ENCODE data around the gene MTFMT.
A peak's percentile ranks its signal among the peaks of the same experiment; 100 is the strongest.
"Not testable (repeated sequence)": the region's sequence is repeated elsewhere in the genome, so short reads cannot be mapped to it uniquely, and the experiment has no call there.

Gene MTFMT

GRCh38 chr15:65059931-65060596, 30.6 kb upstream of the MTFMT start:
- peak; percentile 6 for DNase-seq

- DNase-seq, result no peak
Observed at GRCh38 chr15:65059369-65059750, 29.9 kb upstream of the MTFMT start.

GRCh38 chr15:65058394-65059368, 29.2 kb upstream of the MTFMT start:
- no peak for DNase-seq

GRCh38 chr15:65057549-65057940, 28.1 kb upstream of the MTFMT start:
- DNase-seq, result no peak

- no peak for DNase-seq
Observed at GRCh38 chr15:65056868-65057548, 27.6 kb upstream of the MTFMT start.

- DNase-seq, result no peak
Observed at GRCh38 chr15:65056106-65056505, 26.7 kb upstream of the MTFMT start.

- DNase-seq, result no peak
Observed at GRCh38 chr15:65055201-65055870, 25.9 kb upstream of the MTFMT start.

- peak; percentile 72 for DNase-seq
Observed at GRCh38 chr15:65054333-65055200, 25.1 kb upstream of the MTFMT start.

- DNase-seq, result no peak
Observed at GRCh38 chr15:65052956-65053355, 23.5 kb upstream of the MTFMT start.

- no peak for DNase-seq
Observed at GRCh38 chr15:65051266-65051665, 21.8 kb upstream of the MTFMT start.

- DNase-seq, result no peak
Observed at GRCh38 chr15:65050270-65050669, 20.8 kb upstream of the MTFMT start.

GRCh38 chr15:65049418-65049840, 20.0 kb upstream of the MTFMT start:
- DNase-seq, result peak; percentile 83

GRCh38 chr15:65048241-65048640, 18.8 kb upstream of the MTFMT start:
- DNase-seq, result no peak

GRCh38 chr15:65044724-65045481, 15.5 kb upstream of the MTFMT start, which contains the start of gene SLC51B:
Gene SLC51B (plus strand): TSS chr15:65045387. CDS start chr15:65050005, 4,618 bp downstream.
- DNase-seq, result no peak

GRCh38 chr15:65044218-65044617, 14.8 kb upstream of the MTFMT start:
- not testable (repeated sequence) for DNase-seq

GRCh38 chr15:65042776-65043327, 13.4 kb upstream of the MTFMT start:
- DNase-seq, result no peak

- DNase-seq, result no peak
Observed at GRCh38 chr15:65041787-65042186, 12.3 kb upstream of the MTFMT start.

- DNase-seq, result no peak
Observed at GRCh38 chr15:65040461-65040860, 11.0 kb upstream of the MTFMT start.

GRCh38 chr15:65038836-65039235, 9.4 kb upstream of the MTFMT start:
- DNase-seq, result no peak

GRCh38 chr15:65038428-65038827, 9.0 kb upstream of the MTFMT start:
- no peak for DNase-seq

GRCh38 chr15:65037309-65037708, 7.9 kb upstream of the MTFMT start:
- no peak for DNase-seq
